GM19455 (cell line): Measurements from ENCODE around the gene DSCAM.

ENCODE experiments used
- ATAC-seq: cut with Tn5 transposase; IDR thresholded peaks from one replicate; pipeline ENCODE4 v1.9.1; 2021; ENCODE audit not compliant: unreplicated experiment

The DSCAM gene

GRCh38 chr21:40562242-40563002 is 284.5 kb downstream of the DSCAM start:
- ATAC-seq, result no peak

GRCh38 chr21:40556442-40556968 is 290.5 kb downstream of the DSCAM start:
- no peak for ATAC-seq

DNA sequence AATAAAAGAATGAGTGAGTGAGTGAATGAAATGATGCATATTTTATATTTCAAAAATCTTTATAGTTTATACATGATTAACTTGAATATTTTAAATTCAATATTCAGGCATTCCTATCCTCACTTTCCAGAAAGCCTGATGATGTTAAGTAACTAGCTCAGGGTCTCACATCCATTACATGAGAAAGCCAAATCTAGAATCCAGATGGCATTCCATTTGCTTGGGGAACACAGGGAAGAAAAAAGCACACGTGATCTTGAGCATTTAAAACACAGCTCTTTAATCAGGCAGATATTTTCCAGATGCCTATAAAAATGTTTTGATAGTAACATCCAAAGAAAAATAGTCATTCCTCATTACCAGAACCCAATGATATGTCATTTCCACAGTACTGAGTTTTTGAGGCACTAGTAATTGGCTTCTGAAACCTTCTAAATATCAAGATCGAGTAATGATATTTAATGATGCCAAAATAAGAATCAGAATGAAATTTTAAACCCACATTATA is 291.9 kb downstream of the DSCAM start:
- no peak for ATAC-seq

- no peak for ATAC-seq
These were observed 293.2 kb downstream of the DSCAM start for GRCh38 chr21:40553781-40554180.

- no peak for ATAC-seq
These were observed 298.9 kb downstream of the DSCAM start for GRCh38 chr21:40547906-40548513.

GRCh38 chr21:40546647-40547046 is 300.3 kb downstream of the DSCAM start:
- ATAC-seq, result no peak

GRCh38 chr21:40540216-40540615 is 306.7 kb downstream of the DSCAM start:
- no peak for ATAC-seq

- ATAC-seq, result no peak
These were observed 312.1 kb downstream of the DSCAM start for GRCh38 chr21:40534886-40535285.

GRCh38 chr21:40531431-40532110 is 315.4 kb downstream of the DSCAM start:
- ATAC-seq, result no peak

- no peak for ATAC-seq
These were observed 315.9 kb downstream of the DSCAM start for GRCh38 chr21:40531016-40531415.

DNA sequence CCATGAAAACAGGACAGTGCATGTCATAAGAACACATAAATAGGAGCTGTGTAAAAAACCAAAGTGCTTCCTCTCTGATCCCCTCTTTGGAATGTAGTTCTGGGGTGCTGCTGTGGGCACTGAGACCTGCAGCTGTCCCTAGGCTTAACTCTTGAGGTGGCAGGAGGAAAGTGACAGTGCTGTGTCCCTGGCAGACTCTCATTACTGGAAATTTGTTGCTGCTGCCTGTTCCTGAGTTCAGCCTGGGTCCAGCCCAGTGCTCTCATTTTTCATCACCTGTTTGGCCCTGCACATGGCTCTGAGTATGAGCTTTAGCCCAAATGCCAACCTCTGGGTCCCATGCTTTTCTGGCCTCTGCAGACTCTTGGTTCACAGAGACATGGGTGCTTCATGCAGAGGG is 329.3 kb downstream of the DSCAM start:
- no peak for ATAC-seq

GRCh38 chr21:40516335-40516734 is 330.6 kb downstream of the DSCAM start:
- no peak for ATAC-seq

DNA sequence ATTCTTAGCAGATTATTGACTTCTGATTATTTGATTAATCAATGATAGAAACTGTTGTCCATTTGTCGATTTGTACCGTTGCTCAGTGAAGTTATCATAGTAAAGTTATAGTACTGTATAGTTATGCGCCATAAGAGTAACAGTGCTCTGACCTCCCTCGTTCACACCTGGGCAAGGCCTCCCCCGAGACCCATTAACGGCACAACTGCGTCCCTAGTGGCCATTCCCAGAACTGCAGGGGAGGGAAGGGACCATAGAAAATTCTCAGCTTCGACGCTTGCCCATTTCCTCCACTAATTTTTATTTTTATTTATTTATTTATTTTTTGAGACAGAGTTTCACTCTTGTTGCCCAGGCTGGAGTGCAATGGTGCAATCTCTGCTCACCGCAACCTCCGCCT is 334.4 kb downstream of the DSCAM start:
- no peak for ATAC-seq

GRCh38 chr21:40507978-40508377 is 339.0 kb downstream of the DSCAM start:
- ATAC-seq, result no peak

DNA sequence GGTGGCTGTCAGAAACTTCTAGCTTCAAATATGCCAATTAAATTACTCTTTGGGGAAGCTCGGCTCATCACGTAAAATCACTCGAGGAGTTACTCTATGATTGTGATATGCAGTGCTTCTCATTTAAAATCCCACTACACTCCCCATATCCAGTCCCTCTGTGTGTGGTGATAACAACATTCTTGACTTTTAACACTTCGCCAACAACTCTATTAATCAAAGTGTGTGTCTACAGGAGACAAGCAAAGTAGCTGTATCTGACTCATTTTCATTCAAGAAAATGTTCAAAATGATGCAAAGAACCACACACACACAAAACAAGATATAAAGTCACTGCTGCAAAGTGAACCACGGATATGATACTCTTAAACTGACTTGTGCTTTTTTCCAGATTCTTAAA is 341.3 kb downstream of the DSCAM start:
- ATAC-seq, result no peak

GRCh38 chr21:40505244-40505643 is 341.7 kb downstream of the DSCAM start:
- ATAC-seq, result no peak

DNA sequence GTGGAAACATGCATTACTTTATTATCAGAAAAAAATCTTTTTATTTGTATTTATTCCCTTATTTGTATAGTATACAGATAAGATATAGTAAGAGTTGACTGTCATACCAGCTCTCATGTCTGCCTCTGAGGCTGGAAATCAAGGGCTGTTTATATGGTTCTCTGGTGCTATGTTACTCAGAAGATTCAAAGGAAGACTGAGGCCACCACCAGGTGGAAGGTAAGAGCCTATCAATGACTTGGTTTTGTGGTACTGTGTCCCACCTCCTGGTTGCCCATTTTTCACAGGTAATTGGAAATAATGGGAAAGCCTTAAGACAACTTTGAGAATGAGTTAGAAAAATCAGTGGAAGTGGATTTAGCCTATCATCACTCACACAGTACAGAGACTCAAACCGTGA is 342.1 kb downstream of the DSCAM start:
- ATAC-seq, result no peak

DNA sequence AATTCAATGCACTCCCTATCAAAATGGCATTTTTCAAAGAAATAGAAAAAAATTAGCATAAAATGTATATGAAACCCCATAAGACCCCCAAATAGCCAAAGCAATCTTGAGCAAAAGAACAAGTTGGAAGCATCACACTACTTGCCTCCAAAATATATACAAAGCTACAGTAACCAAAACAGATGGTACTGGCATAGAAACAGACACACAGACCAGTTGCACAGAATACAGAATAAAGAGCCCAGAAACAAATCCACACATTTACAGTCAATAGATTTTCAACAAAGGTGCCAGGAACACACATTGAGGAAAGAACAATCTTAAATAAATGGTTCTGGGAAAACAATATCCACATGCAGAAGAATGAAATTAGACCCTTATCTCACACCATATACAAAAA is 350.8 kb downstream of the DSCAM start:
- ATAC-seq, result no peak

DNA sequence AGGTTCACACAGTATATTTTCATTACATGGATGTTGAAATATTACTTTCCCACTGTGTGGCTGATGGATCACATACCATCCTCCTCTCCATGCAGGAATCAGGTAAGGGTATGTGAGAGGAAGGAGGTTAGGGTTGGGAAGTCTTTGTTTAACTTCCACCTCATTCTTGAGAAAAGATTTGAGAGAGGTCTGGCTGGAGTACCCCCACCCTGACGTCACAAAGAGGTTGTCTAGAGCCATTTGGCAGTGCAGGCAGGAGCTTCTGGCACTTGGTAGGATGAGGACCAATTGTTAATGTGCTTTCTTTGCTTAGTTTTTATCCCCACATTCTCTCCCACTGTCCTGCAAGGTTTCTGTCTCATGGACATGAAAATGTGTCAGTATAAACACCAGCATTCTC is 356.6 kb downstream of the DSCAM start:
- ATAC-seq, result no peak

DNA sequence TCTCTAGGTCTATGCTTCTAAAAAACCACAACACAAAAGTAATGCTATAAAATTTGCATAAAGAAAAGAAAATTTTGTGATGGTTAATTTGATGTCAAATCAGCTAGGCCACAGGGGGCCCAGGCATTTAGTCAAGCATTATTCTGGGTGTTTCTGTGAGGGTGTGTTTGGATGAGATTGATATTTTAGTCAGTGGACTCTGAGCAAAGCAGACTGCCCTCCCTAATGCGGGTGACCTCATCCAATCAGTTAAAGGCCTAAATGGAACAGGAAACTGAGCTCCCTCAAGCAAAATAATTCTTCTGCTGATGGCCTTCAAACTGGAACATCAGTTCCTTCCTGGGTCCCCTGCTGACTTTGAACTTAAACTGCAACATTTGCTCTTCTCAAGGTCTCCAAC is 358.0 kb downstream of the DSCAM start:
- no peak for ATAC-seq

DNA sequence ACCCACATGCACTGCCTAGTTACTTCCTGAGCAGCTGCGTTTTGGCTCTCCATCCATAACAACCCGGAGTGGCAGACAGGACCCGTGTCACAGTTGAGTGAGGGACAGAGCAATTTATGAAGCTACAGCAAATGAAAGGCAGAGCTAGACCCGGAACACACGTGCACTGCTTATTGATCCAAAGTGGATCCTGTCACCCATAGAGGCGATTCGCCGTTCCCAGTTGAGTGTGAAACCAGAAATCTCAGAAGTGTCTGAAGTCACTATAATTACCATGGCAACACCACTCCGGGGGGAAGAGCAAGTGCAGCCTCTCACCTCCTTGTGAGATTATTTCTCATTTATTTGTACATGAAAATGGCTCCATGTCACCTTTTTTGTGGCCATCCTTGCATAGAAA is 365.2 kb downstream of the DSCAM start:
- no peak for ATAC-seq

- no peak for ATAC-seq
These were observed 372.4 kb downstream of the DSCAM start for GRCh38 chr21:40474513-40474912.
